ENCODE data around the gene PCDHB5.
"Not testable (repeated sequence)": the region's sequence is repeated elsewhere in the genome, so short reads cannot be mapped to it uniquely, and the experiment has no call there.

GRCh38 chr5:141096181-141096580 is 38.8 kb upstream of the PCDHB5 start:
- TF ChIP-seq EZH2phosphoT487 (IDR thresholded peaks at IDR 0.05; ENCODE audit: insufficient read depth, low read depth); EZH2 (IDR thresholded peaks at IDR 0.05; ENCODE audit: insufficient read depth, poor library complexity, severe bottlenecking): not testable (repeated sequence)

Measured in GM23248 (cell line).